SKM-1 treated with dmso at 0.1 percent for 144 hours (cell line): ENCODE results near the gene CIART.

Experiments
- DNase-seq: peaks from one replicate; lab custom pipeline; 2025; ENCODE audit not compliant: unreplicated experiment; lab: John Stamatoyannopoulos, UW

Gene CIART

GRCh38 chr1:150261367-150261766 is 21.0 kb upstream of the CIART start:
- DNase-seq = no peak

DNA sequence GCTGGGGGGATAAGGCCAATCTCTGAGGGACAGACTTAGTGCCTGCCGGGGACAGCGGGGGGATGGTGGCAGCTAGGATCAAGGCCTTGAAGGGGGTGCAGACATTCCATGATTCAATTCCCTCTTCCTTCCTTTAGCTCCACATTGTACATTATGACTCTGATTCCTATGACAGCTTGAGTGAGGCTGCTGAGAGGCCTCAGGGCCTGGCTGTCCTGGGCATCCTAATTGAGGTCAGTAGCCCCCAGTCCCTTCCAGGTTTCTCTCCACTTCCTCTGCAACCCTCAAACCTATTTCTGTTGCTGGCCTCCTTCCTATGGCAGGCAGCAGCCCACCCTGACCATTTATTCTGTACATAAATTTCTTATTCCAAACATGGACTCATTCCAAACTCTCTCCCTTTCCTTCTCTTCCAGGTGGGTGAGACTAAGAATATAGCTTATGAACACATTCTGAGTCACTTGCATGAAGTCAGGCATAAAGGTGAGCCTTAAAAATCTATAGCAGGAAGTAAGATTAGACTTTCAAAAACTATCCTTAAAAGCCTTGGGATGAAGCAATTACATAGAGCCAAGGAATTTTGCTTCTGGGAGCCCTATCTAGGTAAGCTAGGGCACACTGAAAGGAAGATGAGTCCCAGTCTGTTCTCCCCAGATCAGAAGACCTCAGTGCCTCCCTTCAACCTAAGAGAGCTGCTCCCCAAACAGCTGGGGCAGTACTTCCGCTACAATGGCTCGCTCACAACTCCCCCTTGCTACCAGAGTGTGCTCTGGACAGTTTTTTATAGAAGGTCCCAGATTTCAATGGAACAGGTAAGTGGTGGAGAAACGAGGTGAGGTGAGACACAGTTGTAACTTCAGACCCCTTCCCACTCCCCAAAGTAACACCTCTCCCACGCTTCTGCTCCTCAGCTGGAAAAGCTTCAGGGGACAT is 19.7 kb upstream of the CIART start:
- no peak for DNase-seq

DNA sequence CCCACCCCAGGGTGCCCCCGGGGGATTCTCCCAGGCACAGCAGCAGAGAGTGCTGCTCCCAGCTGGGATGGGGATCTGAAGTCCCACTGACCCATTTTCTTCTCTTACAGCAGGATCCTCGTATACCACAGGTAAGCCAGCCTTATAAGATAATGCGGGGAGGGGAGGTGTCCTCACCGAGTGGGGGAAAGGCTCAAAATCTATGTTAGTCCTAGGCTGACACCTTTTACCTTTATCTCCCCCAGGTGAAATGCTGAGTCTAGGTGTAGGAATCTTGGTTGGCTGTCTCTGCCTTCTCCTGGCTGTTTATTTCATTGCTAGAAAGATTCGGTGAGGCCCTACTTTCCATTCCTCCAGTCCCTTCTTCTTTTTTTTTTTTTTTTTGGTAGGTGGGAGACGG is 18.8 kb upstream of the CIART start:
- DNase-seq = no peak

DNA sequence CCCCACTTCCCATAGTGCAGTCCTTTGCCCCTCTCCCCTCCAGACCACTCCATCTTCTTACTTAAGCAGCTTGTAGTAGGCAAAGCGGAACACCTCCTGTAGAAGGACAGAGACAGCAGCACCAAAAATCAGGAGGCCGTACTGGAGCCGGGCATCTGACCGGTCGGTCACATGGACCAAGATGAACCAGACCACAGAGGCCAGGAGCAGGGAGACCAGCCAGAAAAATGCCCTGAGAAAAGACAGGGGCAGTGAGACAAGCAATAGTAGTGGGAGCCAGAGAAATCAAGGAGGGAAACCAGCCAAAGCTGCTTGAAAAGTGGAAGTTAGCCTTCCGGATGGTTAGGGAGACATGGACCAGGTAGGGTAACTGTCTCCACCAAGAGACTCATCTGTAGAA is 14.5 kb upstream of the CIART start:
- no peak for DNase-seq

DNA sequence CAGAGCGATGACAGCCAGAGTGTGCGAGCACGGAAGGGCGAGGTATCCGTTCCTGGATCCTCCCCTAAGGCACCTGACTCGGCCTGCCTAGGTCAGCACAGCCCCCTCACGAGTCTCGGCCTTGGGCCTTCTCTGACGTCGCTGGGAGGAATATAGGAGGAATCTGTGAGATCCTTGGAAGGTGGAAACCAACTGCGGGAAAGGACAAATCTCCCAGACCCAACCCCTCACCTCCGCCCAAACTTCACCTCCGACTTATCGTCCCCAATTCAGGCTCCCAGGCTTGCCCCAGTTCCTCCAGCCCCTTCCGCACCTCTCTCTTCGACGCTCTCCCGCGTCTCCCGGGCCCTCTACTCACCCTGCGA is 14.0 kb upstream of the CIART start:
- DNase-seq = no peak

DNA sequence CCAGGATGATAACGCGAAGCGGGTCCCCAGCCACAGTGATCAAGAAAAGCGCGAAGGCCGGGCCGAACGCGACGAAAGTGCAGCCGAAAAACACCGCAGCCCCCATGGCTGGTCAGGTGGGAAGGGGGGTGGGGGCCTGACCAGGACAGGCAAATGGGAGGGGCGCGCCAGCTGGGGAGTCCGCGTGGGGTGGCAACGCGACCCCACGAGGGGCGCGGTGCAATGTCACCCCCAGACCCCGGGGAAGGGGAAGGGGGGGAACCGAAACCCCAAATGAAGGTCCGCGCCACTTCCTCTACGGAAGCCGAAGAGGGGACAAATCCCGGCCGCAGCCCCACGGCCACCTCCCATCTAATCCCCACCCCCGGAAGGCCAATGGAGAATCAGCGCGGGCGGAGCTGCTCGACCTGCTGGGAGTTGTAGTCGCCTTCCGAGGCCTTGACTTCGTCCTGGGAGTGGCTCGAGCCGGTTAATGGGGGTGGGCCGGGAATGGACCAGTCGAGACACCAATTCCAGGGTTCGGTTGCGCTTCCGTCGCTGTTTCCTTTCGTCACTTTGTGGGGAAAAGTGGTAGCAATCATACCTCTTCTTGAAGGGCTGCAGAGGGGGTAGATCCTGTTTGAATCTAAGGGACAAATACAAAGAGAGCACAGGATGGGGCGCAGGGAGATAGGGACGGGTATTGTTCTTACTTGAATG is 13.5 kb upstream of the CIART start, which contains the start of gene APH1A:
TSS of gene APH1A (minus strand) at position 312 of the 699 bp plus-strand sequence. CDS start at position 106, 206 bp downstream.
- peak; percentile 99 for DNase-seq

GRCh38 chr1:150269451-150269850 is 12.9 kb upstream of the CIART start:
- no peak for DNase-seq

GRCh38 chr1:150271291-150271959 is 10.9 kb upstream of the CIART start:
- no peak for DNase-seq

DNA sequence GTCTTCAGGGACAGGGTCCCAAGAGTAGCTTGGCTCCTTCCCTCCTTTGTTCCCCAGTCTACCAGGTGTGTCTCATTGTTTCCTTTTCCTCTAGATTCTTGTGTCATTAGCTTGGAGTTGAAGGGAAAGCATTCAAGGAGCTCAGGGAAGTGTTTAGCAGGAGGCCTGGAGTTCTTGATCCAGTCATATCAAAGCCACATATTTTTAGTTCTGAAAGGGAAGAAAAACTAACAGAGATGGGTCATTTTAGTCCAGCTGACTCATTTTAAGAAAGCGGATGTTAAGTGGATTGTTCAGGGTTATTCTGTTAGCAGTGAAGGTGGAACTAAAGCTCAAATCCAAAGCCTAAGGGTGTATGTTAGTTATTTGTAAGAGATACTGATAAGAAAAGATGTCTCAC is 9.0 kb upstream of the CIART start:
- no peak for DNase-seq

GRCh38 chr1:150280138-150280707 is 2.1 kb upstream of the CIART start:
- no peak for DNase-seq

DNA sequence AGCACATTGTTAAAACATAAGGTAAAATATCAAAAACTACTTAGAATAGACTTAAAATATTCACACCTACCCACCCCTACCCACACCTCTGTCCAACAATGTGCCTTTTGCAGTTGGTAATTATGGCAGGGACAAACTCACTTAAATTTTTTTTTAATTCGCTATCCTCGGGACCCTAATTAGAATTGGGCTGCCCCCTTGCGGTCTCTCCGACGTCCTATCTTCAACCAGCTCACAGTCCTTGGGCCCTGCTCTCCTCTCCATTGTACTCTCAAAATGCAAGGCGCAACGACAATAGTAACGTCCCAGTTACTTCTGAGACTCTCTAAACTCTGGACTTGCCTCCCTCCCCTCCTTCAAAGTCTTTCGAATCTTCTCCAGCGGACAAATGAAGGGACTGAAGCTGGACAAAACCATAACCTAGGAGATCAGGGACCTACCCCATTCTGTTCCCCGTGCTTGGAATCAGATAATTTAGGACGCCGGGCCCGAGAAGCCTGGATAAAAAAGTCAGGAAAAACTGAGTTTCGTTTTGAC is 1.1 kb upstream of the CIART start:
- peak; percentile 53 for DNase-seq

DNA sequence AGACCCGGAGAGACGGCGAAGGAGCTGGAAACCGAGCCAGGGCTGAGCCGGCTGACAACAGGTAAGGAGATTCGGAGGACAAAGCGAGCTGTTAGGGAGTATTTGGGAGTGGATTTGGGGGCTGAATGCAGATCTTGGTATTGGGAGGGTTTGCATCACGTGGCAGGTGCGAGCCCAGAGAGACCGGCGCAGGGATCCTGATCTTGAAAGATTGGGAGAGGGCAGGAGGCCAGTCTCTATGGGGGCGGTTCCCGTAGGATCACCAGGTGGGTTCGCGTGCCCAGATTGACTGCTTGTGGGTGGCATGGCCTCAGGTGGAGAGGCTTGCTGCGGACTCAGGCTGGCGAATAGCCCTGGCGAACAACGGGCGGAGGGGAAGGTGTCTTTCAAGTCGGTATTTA is 204 bp downstream of the CIART start:
- no peak for DNase-seq

GRCh38 chr1:150283260-150283659 is 906 bp downstream of the CIART start:
- no peak for DNase-seq

- DNase-seq = no peak
Measured at GRCh38 chr1:150288382-150288781, 6.0 kb downstream of the CIART start.

DNA sequence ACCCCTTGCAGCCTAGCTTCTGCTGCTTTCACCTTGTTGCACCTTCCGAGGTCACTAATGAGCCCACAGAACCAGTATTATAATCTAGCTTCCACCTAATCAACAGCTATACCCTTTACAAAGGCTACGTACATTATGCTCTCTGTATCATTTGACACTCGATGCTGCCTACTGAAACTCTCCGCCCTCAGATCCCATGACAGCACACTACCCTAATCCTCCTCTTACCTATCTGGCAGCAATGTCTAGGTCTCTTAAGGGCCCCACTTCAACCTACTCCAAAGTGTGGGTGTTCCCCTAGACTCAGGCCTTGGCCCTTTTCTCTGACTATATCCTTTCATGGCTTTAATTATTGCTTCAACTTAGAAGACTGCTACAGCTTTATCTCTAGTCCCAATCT is 6.5 kb downstream of the CIART start:
- no peak for DNase-seq

GRCh38 chr1:150293433-150294253 is 11.3 kb downstream of the CIART start, which contains the start of gene MRPS21:
TSS of gene MRPS21 (plus strand) at chr1:150293861. CDS start at chr1:150294367, 506 bp downstream.
- peak; percentile 98 for DNase-seq

DNA sequence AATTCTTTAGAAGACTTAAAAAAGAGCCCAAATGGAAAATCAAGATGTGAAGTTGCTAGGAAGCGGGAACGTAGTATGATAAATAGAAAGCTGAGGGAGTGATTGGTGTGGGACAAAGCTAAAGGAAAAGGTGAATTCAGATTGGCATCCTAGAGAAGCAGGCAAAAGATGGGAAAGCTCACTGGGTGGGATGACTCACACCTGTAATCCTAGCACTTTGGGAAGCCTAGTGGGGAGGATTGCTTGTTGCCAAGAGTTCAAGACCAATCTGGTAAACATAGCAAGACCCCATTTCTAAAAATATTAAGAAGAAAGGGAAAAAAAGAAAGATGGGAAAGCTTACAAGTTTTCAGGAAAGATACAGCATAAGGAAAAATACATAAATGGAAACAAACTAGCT is 13.1 kb downstream of the CIART start:
- DNase-seq = no peak

GRCh38 chr1:150299716-150300115 is 17.4 kb downstream of the CIART start:
- DNase-seq = no peak

DNA sequence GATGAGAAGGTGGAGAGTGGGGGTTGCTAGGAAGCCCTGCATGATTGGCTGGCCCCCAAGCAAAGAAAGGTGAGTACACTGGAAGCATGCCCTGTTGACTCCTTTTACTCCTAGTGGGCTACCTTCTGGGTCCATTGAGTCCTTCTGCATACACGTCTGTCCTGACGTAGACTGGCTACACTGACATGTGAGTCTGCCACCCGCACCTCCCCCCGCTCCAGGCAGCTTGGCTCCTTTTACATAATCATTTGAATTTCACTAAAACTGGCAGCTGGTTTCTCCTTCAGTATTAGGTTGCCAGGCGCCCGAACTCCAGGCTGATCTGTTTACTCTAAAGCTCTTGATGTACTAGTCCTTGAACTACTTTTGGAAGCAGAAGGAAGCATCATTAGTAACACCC is 20.0 kb downstream of the CIART start:
- DNase-seq = no peak

DNA sequence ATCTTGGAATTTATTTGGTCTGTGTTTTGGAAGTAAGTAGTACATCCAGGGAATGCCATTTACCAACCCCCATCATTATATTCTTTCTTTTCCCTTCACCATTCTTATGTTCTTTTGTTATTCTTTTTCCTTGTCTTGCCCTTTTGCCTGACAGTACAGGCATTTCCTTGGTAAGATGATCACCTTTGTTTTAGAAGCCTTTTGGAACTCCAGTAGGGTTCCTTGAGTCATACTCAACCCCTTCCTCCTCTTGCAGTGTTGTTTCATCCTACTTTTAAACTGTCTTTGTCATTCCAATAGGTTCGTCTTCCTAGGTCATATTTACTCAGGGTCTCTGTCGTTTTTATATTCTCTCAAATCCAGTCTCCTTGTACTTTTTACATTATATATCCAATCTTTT is 20.5 kb downstream of the CIART start:
- no peak for DNase-seq
